ENCODE results near the gene CPTP. TPM values are rescaled to one million over a fixed set of nuclear protein-coding genes. Genes with fewer than 3 reads are reported as not detected.
A peak's percentile ranks its signal among the peaks of the same experiment; 100 is the strongest.

CPTP gene
- total and polyA plus RNA-seq, 2 of the 13 experiments (the other 11 are each of a cell fraction or from before 2014, with no cell fraction given), result 5.5 to 9.3 TPM

GRCh38 chr1:1304331-1305299 lies 20.0 kb upstream of the CPTP start (continued):
- TF ChIP-seq ZNF10 (CRISPR knock-in tag; IDR thresholded peaks at IDR 0.05; ENCODE audit: borderline replicate concordance, low read depth), result no peak
- no peak for TF ChIP-seq ZNF883 (CRISPR knock-in tag; IDR thresholded peaks at IDR 0.05; ENCODE audit: not compliant biosample characterization)
- 0 out of 2 replicates have a peak, but pooled peaks have one; percentile 67 for TF ChIP-seq PCBP1 (IDR thresholded peaks at IDR 0.05; ENCODE audit: borderline replicate concordance, low read depth, low read length)
- no peak for TF ChIP-seq SMAD9 (CRISPR knock-in tag; IDR thresholded peaks at IDR 0.05)
- TF ChIP-seq PHF8 (CRISPR knock-in tag; IDR thresholded peaks at IDR 0.05), result no peak; the same call in 1 of the 2 replicates
- no peak for TF ChIP-seq ZNF34 (CRISPR knock-in tag; IDR thresholded peaks at IDR 0.05; ENCODE audit: borderline replicate concordance)
- no peak for TF ChIP-seq GPN1 (CRISPR knock-in tag; IDR thresholded peaks at IDR 0.05; ENCODE audit: borderline replicate concordance)
- no peak for TF ChIP-seq POLR2AphosphoS2 (IDR thresholded peaks at IDR 0.05; ENCODE audit: low read depth, low read length)
- peak; percentile 43; the same call in 1 of the 2 replicates for TF ChIP-seq ZNF501 (CRISPR knock-in tag; IDR thresholded peaks at IDR 0.05)
- TF ChIP-seq ZBTB34 (CRISPR knock-in tag; IDR thresholded peaks at IDR 0.05), result no peak
- TF ChIP-seq ZBTB7A (CRISPR knock-in tag; IDR thresholded peaks at IDR 0.05), result no peak
- TF ChIP-seq ZSCAN30 (CRISPR knock-in tag; IDR thresholded peaks at IDR 0.05), result no peak
- TF ChIP-seq ZNF660 (CRISPR knock-in tag; IDR thresholded peaks at IDR 0.05; ENCODE audit: borderline replicate concordance, low read depth), result no peak
- no peak for TF ChIP-seq PAX8 (CRISPR knock-in tag; IDR thresholded peaks at IDR 0.05; ENCODE audit: borderline replicate concordance)
- TF ChIP-seq ATRX (CRISPR knock-in tag; IDR thresholded peaks at IDR 0.05; ENCODE audit: borderline replicate concordance), result no peak
- TF ChIP-seq TCF7L2 (IDR thresholded peaks at IDR 0.05; ENCODE audit: low read depth, low read length), result no peak
- TF ChIP-seq ELF1 (CRISPR knock-in tag; IDR thresholded peaks at IDR 0.05), result peak; percentile 73
- TF ChIP-seq ZNF451 (CRISPR knock-in tag; IDR thresholded peaks at IDR 0.05), result no peak
- TF ChIP-seq SALL2 (CRISPR knock-in tag; IDR thresholded peaks at IDR 0.05), result no peak
- no peak for TF ChIP-seq ZC3H4 (CRISPR knock-in tag; IDR thresholded peaks at IDR 0.05; ENCODE audit: borderline replicate concordance)
- no peak for TF ChIP-seq CEBPB (IDR thresholded peaks at IDR 0.05; ENCODE audit: borderline replicate concordance, low read depth, low read length)
- TF ChIP-seq SIN3B (IDR thresholded peaks at IDR 0.05; ENCODE audit: low read length), result no peak
- no peak for TF ChIP-seq KDM6A (CRISPR knock-in tag; IDR thresholded peaks at IDR 0.05; ENCODE audit: low read depth)
- TF ChIP-seq ZNF567 (CRISPR knock-in tag; IDR thresholded peaks at IDR 0.05; ENCODE audit: borderline replicate concordance), result no peak
- no peak for TF ChIP-seq HNRNPK (IDR thresholded peaks at IDR 0.05; ENCODE audit: low read depth, low read length, poor library complexity, severe bottlenecking)
- no peak for TF ChIP-seq CBX5 (CRISPR knock-in tag; IDR thresholded peaks at IDR 0.05; ENCODE audit: borderline replicate concordance)
- no peak for TF ChIP-seq MIXL1 (CRISPR knock-in tag; IDR thresholded peaks at IDR 0.05)
- no peak for TF ChIP-seq UBTF (CRISPR knock-in tag; IDR thresholded peaks at IDR 0.05)
